Urinary bladder (tissue), 4 donors: ENCODE measurements around the gene KRT83. TPM values are rescaled to one million over a fixed set of nuclear protein-coding genes. Genes with fewer than 3 reads are reported as not detected.

Experiments used
- DNase-seq: peaks from one replicate; pipeline ENCODE4 v3.0.0-alpha.2; 2015; ENCODE audit errors: extremely low spot score
- H3K27ac ChIP-seq: one replicate; pipeline ENCODE4 v1.5.1; 2013; ENCODE audit warnings: low read depth, mild to moderate bottlenecking, moderate library complexity
- H3K36me3 ChIP-seq: one replicate; pipeline ENCODE4 v1.6.1; 2013; ENCODE audit warnings: mild to moderate bottlenecking, moderate library complexity; ENCODE audit not compliant: insufficient read depth
- H3K4me1 ChIP-seq: one replicate; pipeline ENCODE4 v1.6.1; 2013; ENCODE audit warnings: mild to moderate bottlenecking, moderate library complexity; ENCODE audit not compliant: insufficient read depth
- H3K4me3 ChIP-seq: one replicate; pipeline ENCODE4 v1.5.1; 2013; ENCODE audit warnings: low read depth, low read length
- WGBS: extraction: QIAGEN DNeasy Blood & Tissue Kit; methylation state at CpG from one replicate; pipeline ENCODE4 v1.1.7; 2013; 5-methylcytosine and 5-hydroxymethylcytosine counted together
- polyA plus RNA-seq: library from polyadenylated mRNA; stranded (reverse); fragments of 200-250 nt; gene quantifications from one replicate; pipeline ENCODE4 v1.2.3, GENCODE V29; 2013
- total RNA-seq: library from RNA; depleted of rRNA; stranded (reverse); fragments of >200 nt; gene quantifications from one replicate; pipeline ENCODE4 v1.2.3, GENCODE V29; 2014
- donor health status: healthy with polysubstance abuse.
- donor health status: healthy.

The KRT83 gene
- total and polyA plus RNA-seq, 2 donors = not detected

- DNase-seq = no peak
- 29% methylated on average over 3 of the region's 3 CpGs for WGBS
- no peaks in the 10 kb centered on the region for H3K36me3 ChIP-seq
- H3K27ac ChIP-seq = no peak overlapping the region
- no peak overlapping the region for H3K4me3 ChIP-seq
- H3K4me1 ChIP-seq = no peaks in the 10 kb centered on the region
These were observed 12.1 kb upstream of the KRT83 start for GRCh38 chr12:52333321-52333720.

- Histone ChIP-seq H3K4me3 (no peak overlapping the region), H3K36me3 (no peaks in the 10 kb centered on the region), H3K4me1 (no peaks in the 10 kb centered on the region), H3K27ac (no peak overlapping the region)
- DNase-seq = no peak
- WGBS = 96% methylated on average over 1 of the region's 1 CpG
These were observed 11.2 kb upstream of the KRT83 start for GRCh38 chr12:52332381-52332780.

GRCh38 chr12:52331833-52332232, 10.6 kb upstream of the KRT83 start:
- no peak for DNase-seq
- H3K36me3 ChIP-seq = no peaks in the 10 kb centered on the region
- no peaks in the 10 kb centered on the region for H3K4me1 ChIP-seq
- H3K4me3 ChIP-seq = no peak overlapping the region
- 87% methylated on average over 3 of the region's 3 CpGs for WGBS
- H3K27ac ChIP-seq = no peak overlapping the region

GRCh38 chr12:52331039-52331438, 9.8 kb upstream of the KRT83 start:
- no peaks in the 10 kb centered on the region for H3K4me1 ChIP-seq

GRCh38 chr12:52327830-52328500, 6.8 kb upstream of the KRT83 start:
- Histone ChIP-seq H3K36me3 (no peaks in the 10 kb centered on the region), H3K4me1 (no peaks in the 10 kb centered on the region), H3K4me3 (no peak overlapping the region), H3K27ac (no peak overlapping the region)
- 73% methylated on average over 10 of the region's 10 CpGs for WGBS
- no peak for DNase-seq

More at GRCh38 chr12:52331039-52331438, 9.8 kb upstream of the KRT83 start:
- WGBS = 32% methylated on average over 1 of the region's 1 CpG
- H3K27ac ChIP-seq = no peak overlapping the region
- no peak overlapping the region for H3K4me3 ChIP-seq
- DNase-seq = no peak
- H3K36me3 ChIP-seq = no peaks in the 10 kb centered on the region

GRCh38 chr12:52327052-52327829, 6.0 kb upstream of the KRT83 start:
- Histone ChIP-seq H3K27ac (no peak overlapping the region), H3K36me3 (no peaks in the 10 kb centered on the region), H3K4me3 (no peak overlapping the region), H3K4me1 (no peaks in the 10 kb centered on the region)
- 53% methylated on average over 11 of the region's 11 CpGs for WGBS
- DNase-seq = no peak

GRCh38 chr12:52324153-52324444, 2.9 kb upstream of the KRT83 start:
- Histone ChIP-seq H3K27ac (no peak overlapping the region), H3K4me1 (no peaks in the 10 kb centered on the region), H3K4me3 (no peak overlapping the region), H3K36me3 (no peaks in the 10 kb centered on the region)
- 74% methylated on average over 3 of the region's 3 CpGs for WGBS
- no peak for DNase-seq

GRCh38 chr12:52323416-52324152, 2.4 kb upstream of the KRT83 start:
- DNase-seq = no peak
- WGBS = 76% methylated on average over 10 of the region's 10 CpGs

GRCh38 chr12:52323001-52323400, 1.8 kb upstream of the KRT83 start:
- Histone ChIP-seq H3K36me3 (no peaks in the 10 kb centered on the region), H3K4me1 (no peaks in the 10 kb centered on the region), H3K27ac (no peak overlapping the region), H3K4me3 (no peak overlapping the region)
- WGBS = 74% methylated on average over 1 of the region's 1 CpG
- no peak for DNase-seq

More at GRCh38 chr12:52323416-52324152, 2.4 kb upstream of the KRT83 start:
- Histone ChIP-seq H3K4me3 (no peak overlapping the region), H3K27ac (no peak overlapping the region), H3K4me1 (no peaks in the 10 kb centered on the region), H3K36me3 (no peaks in the 10 kb centered on the region)

GRCh38 chr12:52322069-52322468, 871 bp upstream of the KRT83 start:
- Histone ChIP-seq H3K36me3 (no peaks in the 10 kb centered on the region), H3K27ac (no peak overlapping the region), H3K4me3 (no peak overlapping the region), H3K4me1 (no peaks in the 10 kb centered on the region)
- 96% methylated on average over 1 of the region's 1 CpG for WGBS
- DNase-seq = no peak

GRCh38 chr12:52321418-52321817, 220 bp upstream of the KRT83 start:
- WGBS = 61% methylated on average over 4 of the region's 4 CpGs

GRCh38 chr12:52319097-52319496, 2.1 kb downstream of the KRT83 start:
- Histone ChIP-seq H3K36me3 (no peaks in the 10 kb centered on the region), H3K4me3 (no peak overlapping the region), H3K27ac (no peak overlapping the region), H3K4me1 (no peaks in the 10 kb centered on the region)
- 79% methylated on average over 11 of the region's 11 CpGs for WGBS
- DNase-seq = no peak

More at GRCh38 chr12:52321418-52321817, 220 bp upstream of the KRT83 start:
- Histone ChIP-seq H3K4me1 (no peaks in the 10 kb centered on the region), H3K36me3 (no peaks in the 10 kb centered on the region), H3K27ac (no peak overlapping the region), H3K4me3 (no peak overlapping the region)
- DNase-seq = no peak

- no peak for DNase-seq
These were observed 2.8 kb downstream of the KRT83 start for GRCh38 chr12:52318241-52318990.

More at GRCh38 chr12:52318241-52318990, 2.8 kb downstream of the KRT83 start:
- 89% methylated on average over 11 of the region's 11 CpGs for WGBS
- Histone ChIP-seq H3K27ac (no peak overlapping the region), H3K4me1 (no peaks in the 10 kb centered on the region), H3K36me3 (no peaks in the 10 kb centered on the region), H3K4me3 (no peak overlapping the region)
